Liver (tissue), 9 donors: ENCODE data around the gene SLC2A10. TPM values are rescaled to one million over a fixed set of nuclear protein-coding genes. Genes with fewer than 3 reads are reported as not detected.
"Not testable (repeated sequence)": the region's sequence is repeated elsewhere in the genome, so short reads cannot be mapped to it uniquely, and the experiment has no call there.

ENCODE experiments used
- DNase-seq: peaks from one replicate; pipeline ENCODE4 v3.0.0-alpha.2; 2017; ENCODE audit warnings: low spot score
- H3K27ac ChIP-seq, 2 donors: one replicate each; pipeline ENCODE4 v1.7.0; 2013; ENCODE audit warnings: inconsistent platforms in 2 of 2, low read length in 2 of 2, control low read depth in 1 of 2, low read depth in 1 of 2, mild to moderate bottlenecking in 1 of 2
- H3K27me3 ChIP-seq, 4 donors: one replicate each; pipeline versions ENCODE4 v1.6.1 to v1.7.0; 2013; ENCODE audit warnings: low read length in 3 of 4, inconsistent platforms in 1 of 4, mild to moderate bottlenecking in 1 of 4, moderate library complexity in 1 of 4; ENCODE audit not compliant: control insufficient read depth in 4 of 4, insufficient read depth in 4 of 4
- H3K36me3 ChIP-seq, 4 donors: one replicate each; pipeline versions ENCODE4 v1.6.1 to v1.7.0; 2013; ENCODE audit warnings: low read length in 3 of 4, mild to moderate bottlenecking in 3 of 4, low read depth in 1 of 4, moderate library complexity in 1 of 4; ENCODE audit not compliant: control insufficient read depth in 4 of 4, insufficient read depth in 3 of 4
- H3K4me1 ChIP-seq, 4 donors: one replicate each; pipeline versions ENCODE4 v1.6.1 to v1.7.0; 2013; ENCODE audit warnings: low read length in 3 of 4, mild to moderate bottlenecking in 3 of 4, moderate library complexity in 1 of 4; ENCODE audit not compliant: control insufficient read depth in 4 of 4, insufficient read depth in 4 of 4
- H3K4me3 ChIP-seq, 3 donors: one replicate each; pipeline versions ENCODE4 v1.6.1 to v1.7.0; 2013; ENCODE audit warnings: low read length in 3 of 3, control low read depth in 1 of 3, low read depth in 1 of 3, mild to moderate bottlenecking in 1 of 3
- H3K9ac ChIP-seq, 2 donors: one replicate each; pipeline ENCODE4 v1.7.0; 2013; ENCODE audit warnings: low read length in 2 of 2, mild to moderate bottlenecking in 2 of 2, moderate library complexity in 2 of 2, control low read depth in 1 of 2, low read depth in 1 of 2
- H3K9me3 ChIP-seq, 4 donors: one replicate each; pipeline versions ENCODE4 v1.6.1 to v1.7.0; 2013; ENCODE audit warnings: low read length in 3 of 4; ENCODE audit not compliant: control insufficient read depth in 4 of 4
- ATF3 ChIP-seq: IDR thresholded peaks from 2 replicates; pipeline ENCODE4 v1.6.1; 2016; ENCODE audit warnings: antibody characterized with exemption
- EGR1 ChIP-seq, 2 donors: IDR thresholded peaks; 2 replicates each; pipeline ENCODE4 v1.6.1; 2016 to 2018; ENCODE audit warnings: antibody characterized with exemption in 2 of 2, low read depth in 2 of 2
- FOXA1 ChIP-seq: IDR thresholded peaks from 2 replicates; pipeline ENCODE4 v1.6.1; 2016; ENCODE audit warnings: antibody characterized with exemption
- FOXA2 ChIP-seq: IDR thresholded peaks from 2 replicates; pipeline ENCODE4 v1.6.1; 2016; ENCODE audit warnings: antibody characterized with exemption
- GABPA ChIP-seq, 2 donors: IDR thresholded peaks in 1 of 2; conservative IDR thresholded peaks in 1 of 2; 2 replicates each; pipeline ENCODE4 v1.6.1; 2016; ENCODE audit warnings: antibody characterized with exemption in 2 of 2, mild to moderate bottlenecking in 1 of 2, moderate library complexity in 1 of 2
- HNF4A ChIP-seq, 2 donors: conservative IDR thresholded peaks; 2 replicates each; pipeline ENCODE4 v1.6.1; 2016; ENCODE audit warnings: antibody characterized with exemption in 2 of 2, mild to moderate bottlenecking in 2 of 2
- HNF4G ChIP-seq: IDR thresholded peaks from 2 replicates; pipeline ENCODE4 v1.6.1; 2016; ENCODE audit warnings: antibody characterized with exemption
- NR2F2 ChIP-seq: IDR thresholded peaks from 2 replicates; pipeline ENCODE4 v1.6.1; 2016; ENCODE audit warnings: antibody characterized with exemption
- RAD21 ChIP-seq, 2 donors: IDR thresholded peaks; 2 replicates each; pipeline ENCODE4 v1.6.1; 2016; ENCODE audit warnings: antibody characterized with exemption in 2 of 2, mild to moderate bottlenecking in 2 of 2
- REST ChIP-seq: IDR thresholded peaks from 2 replicates; pipeline ENCODE4 v1.6.1; 2016; ENCODE audit warnings: antibody characterized with exemption, mild to moderate bottlenecking
- RXRA ChIP-seq, 2 donors: IDR thresholded peaks; 2 replicates each; pipeline ENCODE4 v1.6.1; 2017 to 2018; ENCODE audit warnings: antibody characterized with exemption in 2 of 2, mild to moderate bottlenecking in 1 of 2
- SP1 ChIP-seq: IDR thresholded peaks from 2 replicates; pipeline ENCODE4 v1.6.1; 2018; ENCODE audit warnings: antibody characterized with exemption, mild to moderate bottlenecking
- YY1 ChIP-seq: IDR thresholded peaks from 2 replicates; pipeline ENCODE4 v1.6.1; 2016; ENCODE audit warnings: antibody characterized with exemption, mild to moderate bottlenecking
- WGBS: extraction: QIAGEN DNeasy Blood & Tissue Kit; methylation state at CpG from one replicate; pipeline ENCODE4 v1.1.7; 2013; 5-methylcytosine and 5-hydroxymethylcytosine counted together
- polyA plus RNA-seq, 2 donors: library from polyadenylated mRNA; stranded (reverse) in 1 of 2; unstranded in 1 of 2; fragments of 200-250 nt in 1 of 2; fragments of >200 nt in 1 of 2; fragmentation: Nextera tagmentation in 1 of 2; extraction: Ambion mirVana in 1 of 2; gene quantifications; one replicate each; pipeline versions ENCODE4 v1.2.1 to v1.2.3, GENCODE V29; 2013 to 2015
- total RNA-seq, 2 donors: library from RNA; depleted of rRNA; stranded (reverse); fragments of >200 nt; gene quantifications; one replicate each; pipeline ENCODE4 v1.2.3, GENCODE V29; 2014
- TF ChIP-seq, protein P1 (sequence below): IDR thresholded peaks from 2 replicates; pipeline ENCODE4 v1.6.1; 2016; ENCODE audit warnings: antibody characterized with exemption
- donor health status: healthy.
- donor health status: healthy.
- donor health status: healthy.
- donor health status: healthy.
- donor health status: healthy.

The SLC2A10 gene
- total and polyA plus RNA-seq, 4 donors = 8.0 to 79.7 (median 26.7) TPM

- TF ChIP-seq EGR1 (IDR thresholded peaks at IDR 0.05; ENCODE audit: low read depth in 2 of 2) (no peak), FOXA2 (no peak), SP1 (no peak), YY1 (no peak), REST (no peak), RXRA (IDR thresholded peaks at IDR 0.05) (no peak), ATF3 (no peak), NR2F2 (no peak), GABPA (IDR thresholded peaks at IDR 0.05 in 1 of 2, conservative IDR thresholded peaks at IDR 0.05 in 1 of 2) (no peak), HNF4G (no peak), FOXA1 (no peak), HNF4A (conservative IDR thresholded peaks at IDR 0.05) (no peak), RAD21 (IDR thresholded peaks at IDR 0.05) (no peak)
- TF ChIP-seq, protein P1, sequence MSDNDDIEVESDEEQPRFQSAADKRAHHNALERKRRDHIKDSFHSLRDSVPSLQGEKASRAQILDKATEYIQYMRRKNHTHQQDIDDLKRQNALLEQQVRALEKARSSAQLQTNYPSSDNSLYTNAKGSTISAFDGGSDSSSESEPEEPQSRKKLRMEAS = no peak
- Histone ChIP-seq H3K27ac (no peak overlapping the region), H3K4me1 (peaks cover 0 to 31% (median 14%) of the 10 kb centered on the region in 4 donors), H3K9ac (no peak overlapping the region), H3K36me3 (no peaks in the 10 kb centered on the region), H3K27me3 (no peaks in the 10 kb centered on the region), H3K4me3 (no peak overlapping the region), H3K9me3 (no peaks in the 10 kb centered on the region)
- WGBS = 78% methylated on average over 14 of the region's 14 CpGs
- no peak for DNase-seq
These were observed 35.0 kb upstream of the SLC2A10 start for GRCh38 chr20:46674253-46675083.

DNA sequence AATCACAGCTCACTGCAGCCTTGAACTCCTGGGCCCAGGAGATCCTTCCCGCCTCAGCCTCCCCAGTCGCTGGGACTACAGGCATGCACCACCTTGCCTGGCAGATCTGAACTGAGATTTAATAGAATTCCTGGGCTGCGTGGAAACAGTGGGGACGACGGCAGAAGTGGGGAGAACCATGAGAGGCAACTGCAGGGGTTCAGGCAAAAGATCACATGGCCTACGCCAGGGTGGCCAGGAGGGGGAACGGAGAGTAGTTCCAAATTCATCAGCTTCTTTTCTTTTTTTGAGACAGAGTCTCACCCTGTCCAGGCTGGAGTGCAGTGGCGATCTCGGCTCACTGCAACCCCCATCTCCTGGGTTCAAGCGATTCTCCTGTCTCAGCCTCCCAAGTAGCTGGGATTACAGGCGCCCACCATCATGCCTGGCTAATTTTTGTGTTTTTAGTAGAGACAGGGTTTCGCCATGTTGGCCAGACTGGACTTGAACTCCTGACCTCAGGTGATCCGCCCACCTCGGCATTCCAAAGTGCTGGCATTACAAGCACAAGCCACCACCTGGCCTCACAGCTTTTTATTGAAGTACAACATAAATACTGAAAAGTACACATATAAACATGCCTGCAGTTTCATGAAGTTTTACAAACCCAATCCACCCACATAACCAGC, 32.7 kb upstream of the SLC2A10 start:
- H3K36me3 ChIP-seq, H3K27me3 ChIP-seq, H3K27ac ChIP-seq, H3K9ac ChIP-seq, H3K4me3 ChIP-seq, H3K9me3 ChIP-seq, DNase-seq: not testable (repeated sequence)
- H3K4me1 ChIP-seq = peaks cover 2 to 19% (median 8%) of the 10 kb centered on the region in 4 donors
- TF ChIP-seq YY1 (peak; percentile 23), HNF4A (conservative IDR thresholded peaks at IDR 0.05) (peak; percentile 26 to 40), RXRA (IDR thresholded peaks at IDR 0.05) (peak; percentile 30 to 51)
- WGBS = 79% methylated on average over 13 of the region's 14 CpGs
